Upper lobe of left lung (tissue), 6 donors: ENCODE data around the gene PPM1F. TPM values are rescaled to one million over a fixed set of nuclear protein-coding genes. Genes with fewer than 3 reads are reported as not detected.
"Not testable (repeated sequence)": the region's sequence is repeated elsewhere in the genome, so short reads cannot be mapped to it uniquely, and the experiment has no call there.

ENCODE experiments used
- ATAC-seq, 2 donors: fragments of 200-7000 bp; cut with Tn5 transposase; one replicate each; pipeline ENCODE4 v1.9.1; 2022; ENCODE audit warnings: mild to moderate bottlenecking in 2 of 2, moderate library complexity in 2 of 2; ENCODE audit not compliant: low FRiP score in 2 of 2
- DNase-seq, 2 donors: peaks; one replicate each; pipeline ENCODE4 v3.0.0-alpha.2; 2019 to 2020
- H3K27ac ChIP-seq, 4 donors: fragments of 200-600 bp; sonication (generic); one replicate each; pipeline ENCODE4 v1.5.1; 2016 to 2019
- H3K27me3 ChIP-seq, 4 donors: fragments of 200-600 bp; sonication (generic); one replicate each; pipeline ENCODE4 v1.5.1; 2017 to 2019
- H3K36me3 ChIP-seq, 4 donors: fragments of 200-600 bp; sonication (generic); one replicate each; pipeline ENCODE4 v1.5.1; 2016 to 2019
- H3K4me1 ChIP-seq, 4 donors: fragments of 200-600 bp; sonication (generic); one replicate each; pipeline ENCODE4 v1.5.1; 2018 to 2019
- H3K4me3 ChIP-seq, 4 donors: fragments of 200-600 bp; sonication (generic); one replicate each; pipeline ENCODE4 v1.5.1; 2017 to 2019; ENCODE audit warnings: mild to moderate bottlenecking in 2 of 4, moderate library complexity in 1 of 4
- H3K9me3 ChIP-seq, 4 donors: fragments of 200-600 bp; sonication (generic); one replicate each; pipeline ENCODE4 v1.5.1; 2018 to 2019
- EP300 ChIP-seq, 4 donors: sonication (generic); formaldehyde crosslinking; IDR thresholded peaks; one replicate each; pipeline ENCODE4 v1.5.1; 2017; ENCODE audit warnings: antibody characterized with exemption in 4 of 4, control low read depth in 2 of 4
- POLR2A ChIP-seq, 4 donors: fragments of 450-650 bp; IDR thresholded peaks; one replicate each; pipeline ENCODE4 v1.5.1; 2016 to 2017; ENCODE audit warnings: antibody characterized with exemption in 4 of 4, mild to moderate bottlenecking in 2 of 4
- POLR2AphosphoS5 ChIP-seq, 2 donors: sonication (generic); formaldehyde crosslinking; IDR thresholded peaks; one replicate each; pipeline ENCODE4 v1.5.1; 2017; ENCODE audit warnings: antibody characterized with exemption in 2 of 2
- WGBS, 2 donors: methylation state at CpG; one replicate each; pipeline ENCODE4 v1.1.5; 2017 to 2018; 5-methylcytosine and 5-hydroxymethylcytosine counted together
- total RNA-seq, 6 donors: library from RNA; depleted of rRNA in 4 of 6; stranded (reverse); fragments of >200 nt in 4 of 6; gene quantifications; one replicate each; pipeline versions ENCODE4 v1.1.0 to v1.2.1, GENCODE V29; 2016 to 2021
- TF ChIP-seq, protein P1 (sequence below), 6 experiments: fragments of 450-650 bp in 4 of 6; fragments of 200-600 bp in 2 of 6; sonication (generic) in 2 of 6; IDR thresholded peaks; one replicate each; pipeline ENCODE4 v1.5.1; 2016 to 2019; ENCODE audit warnings: antibody characterized with exemption in 6 of 6
- donor health status: DM: no; HTN: no; CAD: no; lungs with moderate emphysema.
- donor health status: DM: no; HTN: yes; CAD: no; lungs with severe emphysema.

Gene PPM1F
- total RNA-seq, 6 donors from 2014 or later = 21.0 to 85.3 (median 33.2) TPM

DNA sequence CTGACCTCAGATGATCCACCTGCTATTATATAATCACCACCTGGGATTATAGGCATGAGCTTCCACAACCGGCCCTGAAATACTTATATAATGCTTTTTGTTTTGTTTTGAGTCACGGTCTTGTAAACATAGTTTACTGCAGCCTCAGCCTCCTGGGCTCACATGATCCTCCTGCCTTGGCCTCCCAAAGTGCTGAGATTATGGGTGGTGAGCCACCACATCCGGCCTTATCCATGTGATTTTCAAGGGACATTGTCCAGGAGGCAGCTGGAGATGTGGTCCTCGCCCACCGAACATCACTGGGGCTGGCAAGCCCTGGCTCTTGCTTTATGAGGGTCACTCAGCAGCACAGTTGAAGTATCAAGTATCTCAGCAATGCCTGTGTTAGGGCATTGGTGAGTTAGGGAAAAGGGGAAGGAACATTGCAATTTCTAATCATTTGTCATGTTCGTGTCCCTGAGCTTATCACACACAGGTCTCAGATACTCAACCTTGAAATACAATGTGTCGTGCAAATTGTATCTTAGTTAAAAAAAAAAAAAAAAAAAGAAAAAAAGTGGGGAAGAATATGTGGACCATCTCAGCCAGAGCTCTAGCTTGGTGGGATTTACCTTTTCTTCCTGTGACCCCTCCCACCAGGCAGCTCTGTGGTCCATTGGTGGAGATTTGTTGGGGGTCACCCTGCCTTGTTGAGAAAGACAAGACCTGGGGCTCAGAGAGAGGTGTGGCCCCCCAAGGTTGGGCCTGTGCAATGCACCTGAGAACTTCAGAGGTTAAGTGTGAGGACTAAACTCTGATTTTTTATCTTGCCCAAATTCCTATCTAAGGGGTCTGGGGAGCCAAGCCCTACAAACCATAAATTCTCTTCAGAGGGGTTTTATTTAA, 44.8 kb downstream of the PPM1F start:
- DNase-seq = no peak
- TF ChIP-seq POLR2A (IDR thresholded peaks at IDR 0.05) (no peak), POLR2AphosphoS5 (IDR thresholded peaks at IDR 0.05) (no peak), EP300 (IDR thresholded peaks at IDR 0.05) (no peak)
- TF ChIP-seq, protein P1, sequence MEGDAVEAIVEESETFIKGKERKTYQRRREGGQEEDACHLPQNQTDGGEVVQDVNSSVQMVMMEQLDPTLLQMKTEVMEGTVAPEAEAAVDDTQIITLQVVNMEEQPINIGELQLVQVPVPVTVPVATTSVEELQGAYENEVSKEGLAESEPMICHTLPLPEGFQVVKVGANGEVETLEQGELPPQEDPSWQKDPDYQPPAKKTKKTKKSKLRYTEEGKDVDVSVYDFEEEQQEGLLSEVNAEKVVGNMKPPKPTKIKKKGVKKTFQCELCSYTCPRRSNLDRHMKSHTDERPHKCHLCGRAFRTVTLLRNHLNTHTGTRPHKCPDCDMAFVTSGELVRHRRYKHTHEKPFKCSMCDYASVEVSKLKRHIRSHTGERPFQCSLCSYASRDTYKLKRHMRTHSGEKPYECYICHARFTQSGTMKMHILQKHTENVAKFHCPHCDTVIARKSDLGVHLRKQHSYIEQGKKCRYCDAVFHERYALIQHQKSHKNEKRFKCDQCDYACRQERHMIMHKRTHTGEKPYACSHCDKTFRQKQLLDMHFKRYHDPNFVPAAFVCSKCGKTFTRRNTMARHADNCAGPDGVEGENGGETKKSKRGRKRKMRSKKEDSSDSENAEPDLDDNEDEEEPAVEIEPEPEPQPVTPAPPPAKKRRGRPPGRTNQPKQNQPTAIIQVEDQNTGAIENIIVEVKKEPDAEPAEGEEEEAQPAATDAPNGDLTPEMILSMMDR (IDR thresholded peaks at IDR 0.05) = no peak
- Histone ChIP-seq H3K27me3 (no peaks in the 10 kb centered on the region), H3K4me3 (no peak overlapping the region), H3K27ac (no peak overlapping the region), H3K9me3 (no peaks in the 10 kb centered on the region), H3K36me3 (peaks cover 0 to 4% (median 0%) of the 10 kb centered on the region in 4 donors), H3K4me1 (no peaks in the 10 kb centered on the region)
- no peak for ATAC-seq
- 92 to 93% methylated on average over 7 of the region's 7 CpGs for WGBS, 2 donors

DNA sequence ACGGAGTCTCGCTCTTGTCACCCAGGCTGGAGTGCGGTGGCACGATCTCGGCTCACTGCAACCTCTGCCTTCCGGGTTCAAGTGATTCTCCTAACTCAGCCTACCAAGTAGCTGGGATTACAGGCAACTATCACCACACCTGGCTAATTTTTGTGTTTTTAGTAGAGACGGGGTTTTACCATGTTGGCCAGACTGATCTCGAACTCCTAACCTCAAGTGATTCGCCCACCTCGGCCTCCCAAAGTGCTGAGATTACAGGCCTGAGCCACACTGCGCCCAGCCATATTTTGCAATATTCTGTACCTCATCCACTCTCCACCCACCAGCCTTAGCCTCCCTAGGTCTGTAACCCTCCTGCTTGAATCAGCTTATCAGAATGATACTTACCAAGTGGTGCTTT, 47.4 kb downstream of the PPM1F start:
- H3K4me1 ChIP-seq, H3K9me3 ChIP-seq, H3K27ac ChIP-seq, ATAC-seq, DNase-seq, H3K36me3 ChIP-seq, H3K4me3 ChIP-seq, H3K27me3 ChIP-seq: not testable (repeated sequence)
- WGBS, 2 donors = 96 to 97% methylated on average over 11 of the region's 11 CpGs

DNA sequence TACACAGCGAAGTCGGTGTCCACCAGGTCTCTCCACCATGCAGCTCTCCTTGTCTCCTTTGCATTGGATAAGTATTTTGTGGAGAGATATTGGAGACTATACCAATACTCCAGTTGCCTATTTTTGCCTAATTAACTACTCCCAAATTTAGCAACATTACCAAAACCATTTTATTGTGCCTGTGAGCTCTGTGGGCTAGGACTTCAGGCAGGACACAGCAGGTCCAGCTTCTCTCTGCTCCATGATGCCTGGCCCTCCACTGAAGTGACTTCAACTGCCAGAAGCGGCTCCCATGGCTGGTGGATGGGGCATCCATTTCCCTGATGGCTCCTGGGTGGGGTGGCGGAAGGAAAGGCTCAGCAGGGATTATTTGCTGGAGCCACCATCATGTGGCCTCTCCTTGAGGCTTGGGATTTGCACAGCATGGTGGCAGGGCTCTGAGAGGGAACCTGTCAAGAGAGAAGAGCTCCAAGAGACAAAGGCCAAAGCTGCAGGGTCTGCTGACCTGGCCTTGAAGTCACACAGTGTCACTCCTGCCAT, 48.3 kb downstream of the PPM1F start:
- TF ChIP-seq EP300 (IDR thresholded peaks at IDR 0.05) = no peak
- TF ChIP-seq, protein P1 (IDR thresholded peaks at IDR 0.05) = no peak
- TF ChIP-seq POLR2A (IDR thresholded peaks at IDR 0.05) = no peak
- no peak for TF ChIP-seq POLR2AphosphoS5 (IDR thresholded peaks at IDR 0.05)
- 100% methylated on average over 4 of the region's 4 CpGs for WGBS, 2 donors
- no peaks in the 10 kb centered on the region for H3K27me3 ChIP-seq
- H3K4me1 ChIP-seq = no peaks in the 10 kb centered on the region
- DNase-seq (no peak), ATAC-seq (no peak)
- no peak overlapping the region for H3K27ac ChIP-seq
- H3K36me3 ChIP-seq = peaks cover 0 to 4% (median 0%) of the 10 kb centered on the region in 4 donors
- no peak overlapping the region for H3K4me3 ChIP-seq
- no peaks in the 10 kb centered on the region for H3K9me3 ChIP-seq

- 92 to 93% methylated on average over 4 of the region's 4 CpGs for WGBS, 2 donors
- Histone ChIP-seq H3K27me3 (no peaks in the 10 kb centered on the region), H3K36me3 (peaks cover 0 to 4% (median 0%) of the 10 kb centered on the region in 4 donors), H3K9me3 (no peaks in the 10 kb centered on the region), H3K4me1 (no peaks in the 10 kb centered on the region), H3K27ac (no peak overlapping the region), H3K4me3 (no peak overlapping the region)
- ATAC-seq (no peak), DNase-seq (no peak)
- TF ChIP-seq EP300 (IDR thresholded peaks at IDR 0.05) (no peak), POLR2A (IDR thresholded peaks at IDR 0.05) (no peak), POLR2AphosphoS5 (IDR thresholded peaks at IDR 0.05) (no peak)
- TF ChIP-seq, protein P1 (IDR thresholded peaks at IDR 0.05) = no peak
Observed at GRCh38 chr22:21903283-21903682, 49.4 kb downstream of the PPM1F start.

DNA sequence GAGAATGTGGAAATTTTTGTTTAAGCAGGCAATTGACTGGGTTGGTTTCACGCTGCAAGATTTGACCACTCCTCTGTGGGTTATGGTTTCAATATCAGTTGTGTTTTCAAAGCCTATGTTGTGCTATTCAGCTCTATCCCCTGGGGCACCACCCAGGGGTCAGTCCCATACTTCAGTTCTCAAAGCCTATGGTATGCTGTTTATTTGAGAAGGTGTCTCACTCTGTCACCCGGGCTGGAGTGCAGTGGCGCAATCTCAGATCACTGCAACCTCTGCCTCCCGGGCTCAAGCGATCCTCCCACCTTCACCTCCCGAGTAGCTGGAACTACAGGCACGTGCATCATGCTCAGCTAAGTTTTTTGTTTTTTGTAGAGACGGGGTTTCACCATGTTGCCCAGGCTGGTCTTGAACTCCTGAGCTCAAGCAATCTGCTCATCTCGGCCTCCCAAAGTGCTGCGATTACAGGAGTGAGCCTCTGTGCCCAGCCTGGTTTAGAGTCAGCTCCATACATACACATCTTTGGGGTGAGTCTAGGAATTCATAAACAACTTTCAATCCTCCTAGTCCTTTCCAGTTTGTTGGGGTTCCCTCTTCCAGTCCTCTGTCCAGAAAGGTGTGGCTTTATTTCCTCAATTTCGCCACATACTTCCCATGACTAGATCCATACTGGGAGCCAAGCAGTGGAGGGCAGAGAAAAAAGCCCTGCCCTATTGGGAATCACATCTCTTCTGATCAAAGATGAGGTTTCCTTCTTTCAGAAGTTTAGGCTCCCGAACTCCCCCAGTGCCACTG, 50.2 kb downstream of the PPM1F start:
- Histone ChIP-seq H3K9me3 (no peaks in the 10 kb centered on the region), H3K27ac (no peak overlapping the region), H3K4me3 (no peak overlapping the region), H3K36me3 (peaks cover 0 to 4% (median 0%) of the 10 kb centered on the region in 4 donors), H3K4me1 (no peaks in the 10 kb centered on the region), H3K27me3 (no peaks in the 10 kb centered on the region)
- TF ChIP-seq POLR2AphosphoS5 (IDR thresholded peaks at IDR 0.05) (no peak), POLR2A (IDR thresholded peaks at IDR 0.05) (no peak), EP300 (IDR thresholded peaks at IDR 0.05) (no peak)
- TF ChIP-seq, protein P1 (IDR thresholded peaks at IDR 0.05) = no peak
- DNase-seq (no peak), ATAC-seq (no peak)
- WGBS, 2 donors = 78 to 84% methylated on average over 12 of the region's 12 CpGs
